Spleen (tissue), 7 donors: ENCODE data around the gene AZU1.

Source experiments
- POLR2A ChIP-seq, 3 donors: fragments of 450-650 bp; IDR thresholded peaks; one replicate each; pipeline ENCODE4 v1.5.1; 2017; ENCODE audit warnings: antibody characterized with exemption in 3 of 3, mild to moderate bottlenecking in 1 of 3
- POLR2AphosphoS5 ChIP-seq, 3 donors: sonication (generic); formaldehyde crosslinking; IDR thresholded peaks; one replicate each; pipeline ENCODE4 v1.5.1; 2017; ENCODE audit warnings: antibody characterized with exemption in 3 of 3
- TF ChIP-seq, protein P1 (sequence below), 11 experiments: fragments of 200-600 bp in 7 of 11; fragments of 450-650 bp in 4 of 11; sonication (generic) in 4 of 11; IDR thresholded peaks in 8 of 11; conservative IDR thresholded peaks in 3 of 11; 1 replicate in 7 of 11; 2 replicates in 4 of 11; pipeline versions ENCODE4 v1.4.0 to v1.8.0; 2016 to 2021; ENCODE audit warnings: antibody characterized with exemption in 11 of 11, inconsistent platforms in 4 of 11, mild to moderate bottlenecking in 1 of 11
- donor health status: DM: no; HTN: no; CAD: no; lungs with moderate emphysema.
- donor health status: DM: no; HTN: no; CAD: no.
- donor health status: DM: no; HTN: no; CAD: no.

DNA sequence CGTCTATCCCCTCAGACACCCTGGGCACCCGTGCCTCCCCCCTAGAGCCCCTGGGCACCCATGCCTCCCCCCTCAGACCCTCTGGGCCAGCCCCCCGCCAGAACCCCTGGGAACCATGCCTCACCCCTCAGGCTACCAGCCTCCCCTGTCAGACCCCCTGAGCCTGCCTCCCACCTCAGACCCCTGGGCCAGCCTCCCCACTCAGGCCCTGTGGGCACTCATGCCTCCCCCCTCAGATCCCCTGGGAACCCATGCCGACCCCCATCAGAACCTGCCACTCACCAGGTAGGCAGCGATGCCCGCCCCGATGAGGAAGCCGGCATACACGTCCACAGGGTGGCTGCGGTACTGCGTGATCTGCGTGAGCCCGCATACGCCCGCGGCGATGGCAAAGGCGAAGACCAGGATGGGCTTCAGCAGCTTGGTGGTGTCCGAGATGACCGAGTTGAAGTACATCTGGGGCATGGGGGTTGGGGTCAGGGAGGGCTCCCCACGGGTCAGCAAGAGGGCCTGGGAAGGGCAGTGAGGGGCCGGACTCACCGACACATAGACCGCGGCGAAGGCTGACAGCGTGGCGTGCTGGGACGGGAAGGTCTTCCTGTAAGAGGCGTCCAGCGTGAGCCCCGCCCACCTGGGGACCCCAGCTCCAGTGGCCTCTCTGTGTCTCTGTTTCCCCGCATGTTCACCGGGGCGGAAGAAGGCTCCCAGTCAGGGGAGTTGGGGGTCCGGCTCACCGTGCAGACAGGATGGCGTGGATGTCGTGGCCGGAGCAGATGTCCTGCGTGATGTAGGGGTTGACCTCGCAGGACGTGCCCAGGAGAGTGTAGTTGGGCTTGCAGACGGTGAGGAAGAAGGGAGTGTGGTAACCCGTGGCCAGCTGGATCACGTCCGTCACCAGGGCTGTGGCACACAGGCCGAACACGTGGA lies 13.2 kb upstream of the AZU1 start:
- TF ChIP-seq, protein P1, sequence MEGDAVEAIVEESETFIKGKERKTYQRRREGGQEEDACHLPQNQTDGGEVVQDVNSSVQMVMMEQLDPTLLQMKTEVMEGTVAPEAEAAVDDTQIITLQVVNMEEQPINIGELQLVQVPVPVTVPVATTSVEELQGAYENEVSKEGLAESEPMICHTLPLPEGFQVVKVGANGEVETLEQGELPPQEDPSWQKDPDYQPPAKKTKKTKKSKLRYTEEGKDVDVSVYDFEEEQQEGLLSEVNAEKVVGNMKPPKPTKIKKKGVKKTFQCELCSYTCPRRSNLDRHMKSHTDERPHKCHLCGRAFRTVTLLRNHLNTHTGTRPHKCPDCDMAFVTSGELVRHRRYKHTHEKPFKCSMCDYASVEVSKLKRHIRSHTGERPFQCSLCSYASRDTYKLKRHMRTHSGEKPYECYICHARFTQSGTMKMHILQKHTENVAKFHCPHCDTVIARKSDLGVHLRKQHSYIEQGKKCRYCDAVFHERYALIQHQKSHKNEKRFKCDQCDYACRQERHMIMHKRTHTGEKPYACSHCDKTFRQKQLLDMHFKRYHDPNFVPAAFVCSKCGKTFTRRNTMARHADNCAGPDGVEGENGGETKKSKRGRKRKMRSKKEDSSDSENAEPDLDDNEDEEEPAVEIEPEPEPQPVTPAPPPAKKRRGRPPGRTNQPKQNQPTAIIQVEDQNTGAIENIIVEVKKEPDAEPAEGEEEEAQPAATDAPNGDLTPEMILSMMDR (IDR thresholded peaks at IDR 0.05 in 8 of 11, conservative IDR thresholded peaks at IDR 0.05 in 3 of 11) = no peak
- no peak for TF ChIP-seq POLR2A (IDR thresholded peaks at IDR 0.05)
- peak; percentile 43 to 88 (median 60) for TF ChIP-seq POLR2AphosphoS5 (IDR thresholded peaks at IDR 0.05)
